Measurements from ENCODE around the gene ARL10. TPM values are rescaled to one million over a fixed set of nuclear protein-coding genes. Genes with fewer than 3 reads are reported as not detected.
A peak's percentile ranks its signal among the peaks of the same experiment; 100 is the strongest.

ARL10 gene
- total RNA-seq, 2 donors from 2014 or later = 10.2 to 11.4 TPM

GRCh38 chr5:176356179-176356566 lies 9.1 kb upstream of the ARL10 start:
- TF ChIP-seq CTCF (conservative IDR thresholded peaks at IDR 0.05) = no peak
- Mint-ChIP-seq H3K27ac (peak overlapping the region; percentile 30), H3K9me3 (no peaks in the 10 kb centered on the region), H3K4me1 (peaks cover 14% of the 10 kb centered on the region), H3K27me3 (ENCODE audit: insufficient read depth) (no peaks in the 10 kb centered on the region), H3K4me3 (no peak overlapping the region), H3K36me3 (ENCODE audit: low read depth) (peaks cover 78% of the 10 kb centered on the region)
- Histone ChIP-seq H3K36me3 (ENCODE audit: control insufficient read depth, insufficient read depth, low read length) (peaks cover 80% of the 10 kb centered on the region), H3K27me3 (ENCODE audit: control insufficient read depth, insufficient read depth, low read length, poor library complexity, severe bottlenecking) (no peaks in the 10 kb centered on the region), H3K4me1 (ENCODE audit: control insufficient read depth, insufficient read depth, low read length) (no peaks in the 10 kb centered on the region), H3K9me3 (ENCODE audit: control insufficient read depth, low read length) (no peaks in the 10 kb centered on the region), H3K4me3 (ENCODE audit: low read length) (no peak overlapping the region), H3K27ac (ENCODE audit: low read depth, low read length) (no peak overlapping the region), H3K9ac (ENCODE audit: extremely low read depth, low read length, poor library complexity, severe bottlenecking) (no peak overlapping the region)
- 91 to 100% methylated on average over 2 to 3 of the region's 3 CpGs for WGBS, 2 experiments (ENCODE audit: insufficient coverage in 1 of 2, insufficient read length in 1 of 2)
- no peak for DNase-seq

GRCh38 chr5:176359658-176360057 lies 5.6 kb upstream of the ARL10 start:
- Mint-ChIP-seq H3K27me3 (ENCODE audit: insufficient read depth) (peaks cover 30% of the 10 kb centered on the region), H3K4me1 (peaks cover 14% of the 10 kb centered on the region), H3K36me3 (ENCODE audit: low read depth) (peaks cover 46% of the 10 kb centered on the region), H3K9me3 (no peaks in the 10 kb centered on the region), H3K4me3 (peak overlapping the region; percentile 94), H3K27ac (no peak overlapping the region)
- Histone ChIP-seq H3K9ac (ENCODE audit: extremely low read depth, low read length, poor library complexity, severe bottlenecking) (no peak overlapping the region), H3K27me3 (ENCODE audit: control insufficient read depth, insufficient read depth, low read length, poor library complexity, severe bottlenecking) (peaks cover 26% of the 10 kb centered on the region), H3K4me1 (ENCODE audit: control insufficient read depth, insufficient read depth, low read length) (no peaks in the 10 kb centered on the region), H3K9me3 (ENCODE audit: control insufficient read depth, low read length) (no peaks in the 10 kb centered on the region), H3K36me3 (ENCODE audit: control insufficient read depth, insufficient read depth, low read length) (peaks cover 45% of the 10 kb centered on the region), H3K27ac (ENCODE audit: low read depth, low read length) (no peak overlapping the region), H3K4me3 (ENCODE audit: low read length) (peak overlapping the region; percentile 74)
- WGBS, 2 experiments (ENCODE audit: insufficient coverage in 1 of 2, insufficient read length in 1 of 2) = 90 to 98% methylated on average over 3 to 4 of the region's 4 CpGs
- no peak for TF ChIP-seq CTCF (conservative IDR thresholded peaks at IDR 0.05)
- no peak for DNase-seq

- H3K4me1 Mint-ChIP-seq = peaks cover 8% of the 10 kb centered on the region
- peak overlapping the region; percentile 93 for H3K9ac ChIP-seq (ENCODE audit: extremely low read depth, low read length, poor library complexity, severe bottlenecking)
- WGBS, 2 experiments (ENCODE audit: insufficient coverage in 1 of 2, insufficient read length in 1 of 2) = 3 to 4% methylated on average over 19 to 27 of the region's 27 CpGs
- peak overlapping the region; percentile 96 for H3K27ac Mint-ChIP-seq
- no peaks in the 10 kb centered on the region for H3K4me1 ChIP-seq (ENCODE audit: control insufficient read depth, insufficient read depth, low read length)
- peak overlapping the region; percentile 84 for H3K27ac ChIP-seq (ENCODE audit: low read depth, low read length)
- peaks cover 33% of the 10 kb centered on the region for H3K27me3 ChIP-seq (ENCODE audit: control insufficient read depth, insufficient read depth, low read length, poor library complexity, severe bottlenecking)
- peaks cover 35% of the 10 kb centered on the region for H3K36me3 Mint-ChIP-seq (ENCODE audit: low read depth)
- H3K27me3 Mint-ChIP-seq (ENCODE audit: insufficient read depth) = peaks cover 36% of the 10 kb centered on the region
- H3K4me3 ChIP-seq (ENCODE audit: low read length) = peak overlapping the region; percentile 97
- peak overlapping the region; percentile 94 for H3K4me3 Mint-ChIP-seq
- TF ChIP-seq CTCF (conservative IDR thresholded peaks at IDR 0.05) = no peak
- H3K9me3 Mint-ChIP-seq = no peaks in the 10 kb centered on the region
- no peaks in the 10 kb centered on the region for H3K9me3 ChIP-seq (ENCODE audit: control insufficient read depth, low read length)
- peaks cover 33% of the 10 kb centered on the region for H3K36me3 ChIP-seq (ENCODE audit: control insufficient read depth, insufficient read depth, low read length)
- DNase-seq = no peak
These were observed 4.3 kb upstream of the ARL10 start for GRCh38 chr5:176360894-176361436.
